H1 (cell line): ENCODE results near the gene MTFR1L. TPM values are rescaled to one million over a fixed set of nuclear protein-coding genes. Genes with fewer than 3 reads are reported as not detected.

ENCODE experiments used
- CTCF ChIA-PET: fragments of 300-600 bp; sonication (Branson Sonifier 250); formaldehyde crosslinking; loops from one replicate; lab custom pipeline; 2021; ENCODE audit not compliant: partially characterized antibody; lab: Charles Lee
- POLR2A ChIA-PET: fragments of 300-600 bp; sonication (Branson Sonifier 250); formaldehyde crosslinking; loops from one replicate; lab custom pipeline; 2021; ENCODE audit warnings: inconsistent platforms; ENCODE audit not compliant: partially characterized antibody; lab: Charles Lee
- DNase-seq, 2 experiments: peaks; one replicate each; pipeline versions ENCODE4 v3.0.0 to v3.0.0-alpha.2; 2010 to 2022; ENCODE audit warnings: low spot score in 2 of 2, low read depth in 1 of 2, mixed read lengths in 1 of 2
- FAIRE-seq: peaks from 2 replicates; lab custom pipeline; 2011; peaks lifted over from hg19 to GRCh38; lab: Jason Lieb, UNC
- H2AFZ ChIP-seq: 2 replicates; pipeline ENCODE4 v1.8.1; 2012; ENCODE audit warnings: low read length, inconsistent platforms
- H2AK5ac ChIP-seq: 2 replicates; pipeline ENCODE4 v1.6.1; 2013; ENCODE audit warnings: low read depth, low read length
- H2BK120ac ChIP-seq: replicated peaks from 2 replicates; pipeline ENCODE3; 2013; ENCODE audit warnings: low read depth, low read length, inconsistent platforms
- H2BK12ac ChIP-seq: 2 replicates; pipeline ENCODE4 v1.6.1; 2013; ENCODE audit warnings: low read depth, low read length
- H2BK15ac ChIP-seq: 2 replicates; pipeline ENCODE4 v1.6.1; 2013; ENCODE audit warnings: low read length
- H2BK20ac ChIP-seq: 2 replicates; pipeline ENCODE4 v1.6.1; 2013; ENCODE audit warnings: low read length
- H2BK5ac ChIP-seq: 2 replicates; pipeline ENCODE4 v1.6.1; 2013; ENCODE audit warnings: low read depth, low read length
- H3K14ac ChIP-seq: 2 replicates; pipeline ENCODE4 v1.6.1; 2013; ENCODE audit warnings: inconsistent platforms; ENCODE audit not compliant: insufficient read length
- H3K18ac ChIP-seq: 2 replicates; pipeline ENCODE4 v1.6.1; 2013; ENCODE audit warnings: low read length; ENCODE audit errors: extremely low read depth
- H3K23ac ChIP-seq: 2 replicates; pipeline ENCODE4 v1.6.1; 2013; ENCODE audit warnings: inconsistent platforms; ENCODE audit not compliant: insufficient read length
- H3K23me2 ChIP-seq: 2 replicates; pipeline ENCODE4 v1.6.1; 2013; ENCODE audit warnings: low read depth, low read length
- H3K27ac ChIP-seq: 2 replicates; pipeline ENCODE4 v1.6.1; 2011; ENCODE audit warnings: low read depth, low read length, inconsistent platforms
- H3K27me3 ChIP-seq, 4 experiments: replicated peaks in 1 of 4; 1 replicate in 1 of 4; 2 replicates in 3 of 4; pipeline versions ENCODE4 v1.6.1 to v1.8.1; 2011 to 2013; ENCODE audit warnings: low read length in 3 of 4, mild to moderate bottlenecking in 3 of 4, inconsistent platforms in 2 of 4, mixed read lengths in 2 of 4, moderate library complexity in 1 of 4; ENCODE audit not compliant: control insufficient read depth in 3 of 4, insufficient read depth in 3 of 4; ENCODE audit errors: extremely low read depth in 1 of 4
- H3K36me3 ChIP-seq, 4 experiments: 2 replicates each; pipeline versions ENCODE4 v1.6.1 to v1.8.1; 2011 to 2013; ENCODE audit warnings: mild to moderate bottlenecking in 4 of 4, low read length in 3 of 4, moderate library complexity in 2 of 4, control low read depth in 1 of 4, inconsistent platforms in 1 of 4; ENCODE audit not compliant: insufficient read depth in 4 of 4, control insufficient read depth in 2 of 4
- H3K4ac ChIP-seq: replicated peaks from 2 replicates; pipeline ENCODE3; 2013; ENCODE audit warnings: low read length, low read depth, mixed read lengths, inconsistent platforms; ENCODE audit not compliant: insufficient read length
- H3K4me1 ChIP-seq, 4 experiments: replicated peaks in 1 of 4; 1 replicate in 1 of 4; 2 replicates in 3 of 4; pipeline versions ENCODE4 v1.6.1 to v1.8.1; 2011 to 2013; ENCODE audit warnings: low read length in 3 of 4, inconsistent platforms in 2 of 4, mixed read lengths in 1 of 4; ENCODE audit not compliant: insufficient read depth in 4 of 4, control insufficient read depth in 3 of 4
- H3K4me2 ChIP-seq, 2 experiments: 2 replicates each; pipeline versions ENCODE4 v1.6.1 to v1.8.1; 2011 to 2013; ENCODE audit warnings: low read depth in 2 of 2, low read length in 2 of 2, control low read depth in 1 of 2, inconsistent platforms in 1 of 2, mild to moderate bottlenecking in 1 of 2; ENCODE audit not compliant: insufficient read depth in 1 of 2
- H3K4me3 ChIP-seq, 4 experiments: fragments of 200-600, 300-600 bp in 1 of 4; sonication (generic), shearing (Covaris generic), sonication (Bioruptor Twin) in 1 of 4; 2 replicates each; pipeline versions ENCODE4 v1.5.1 to v1.8.1; 2011 to 2016; ENCODE audit warnings: low read length in 4 of 4, low read depth in 3 of 4, control low read depth in 2 of 4, inconsistent platforms in 2 of 4, mild to moderate bottlenecking in 2 of 4, mixed read lengths in 1 of 4, moderate library complexity in 1 of 4; ENCODE audit not compliant: insufficient read depth in 2 of 4; ENCODE audit errors: extremely low read depth in 1 of 4
- H3K56ac ChIP-seq: replicated peaks from 2 replicates; pipeline ENCODE3; 2013; ENCODE audit warnings: low read depth, mild to moderate bottlenecking, mixed read lengths, low read length, inconsistent platforms; ENCODE audit not compliant: insufficient read length
- H3K79me1 ChIP-seq: 2 replicates; pipeline ENCODE4 v1.6.1; 2013; ENCODE audit warnings: low read depth, low read length, control low read depth
- H3K79me2 ChIP-seq, 2 experiments: 2 replicates each; pipeline versions ENCODE4 v1.6.1 to v1.8.1; 2012 to 2013; ENCODE audit warnings: low read length in 2 of 2, mild to moderate bottlenecking in 2 of 2, inconsistent platforms in 1 of 2; ENCODE audit not compliant: insufficient read depth in 2 of 2, control insufficient read depth in 1 of 2
- H3K9ac ChIP-seq, 4 experiments: replicated peaks in 1 of 4; 1 replicate in 1 of 4; 2 replicates in 3 of 4; pipeline versions ENCODE4 v1.6.1 to v1.8.1; 2011 to 2013; ENCODE audit warnings: low read depth in 3 of 4, low read length in 3 of 4, control low read depth in 2 of 4, mild to moderate bottlenecking in 2 of 4, moderate library complexity in 2 of 4, inconsistent platforms in 1 of 4; ENCODE audit errors: extremely low read depth in 1 of 4
- H3K9me3 ChIP-seq, 2 experiments: 2 replicates each; pipeline versions ENCODE4 v1.6.1 to v1.8.1; 2012 to 2013; ENCODE audit warnings: mild to moderate bottlenecking in 2 of 2, moderate library complexity in 2 of 2, control low read depth in 1 of 2, inconsistent platforms in 1 of 2, low read depth in 1 of 2, low read length in 1 of 2, mixed read lengths in 1 of 2; ENCODE audit not compliant: insufficient read depth in 2 of 2
- H4K20me1 ChIP-seq, 2 experiments: replicated peaks in 1 of 2; 2 replicates each; pipeline versions ENCODE3 to v1.8.1; 2011 to 2013; ENCODE audit warnings: inconsistent platforms in 2 of 2, low read length in 2 of 2, mild to moderate bottlenecking in 1 of 2; ENCODE audit not compliant: insufficient read depth in 2 of 2, control insufficient read depth in 1 of 2
- H4K5ac ChIP-seq: 2 replicates; pipeline ENCODE4 v1.6.1; 2013; ENCODE audit warnings: low read length, low read depth, mixed read lengths, inconsistent platforms; ENCODE audit not compliant: insufficient read length
- H4K8ac ChIP-seq: 2 replicates; pipeline ENCODE4 v1.8.0; 2013; ENCODE audit warnings: mild to moderate bottlenecking, moderate library complexity, low read length, inconsistent platforms; ENCODE audit not compliant: insufficient read depth; ENCODE audit errors: extremely low read depth
- H4K91ac ChIP-seq: replicated peaks from 2 replicates; pipeline ENCODE3; 2013; ENCODE audit warnings: low read length, mixed read lengths, inconsistent platforms; ENCODE audit not compliant: insufficient read length
- CBX5 ChIP-seq: fragments of 300-800, 300-1000 bp; sonication (generic); IDR thresholded peaks from 2 replicates; pipeline ENCODE4 v1.7.1; 2016; ENCODE audit warnings: antibody characterized with exemption, low read length, low read depth
- GABPA ChIP-seq: IDR thresholded peaks from 2 replicates; pipeline ENCODE4 v1.6.1; 2011; ENCODE audit warnings: mild to moderate bottlenecking, low read length, moderate library complexity, borderline replicate concordance; ENCODE audit not compliant: insufficient read depth
- KDM1A ChIP-seq: fragments of 200-600, 300-600 bp; sonication (generic); IDR thresholded peaks from 2 replicates; pipeline ENCODE4 v1.7.1; 2016; ENCODE audit warnings: mild to moderate bottlenecking, low read length, borderline replicate concordance
- NRF1 ChIP-seq: IDR thresholded peaks from 2 replicates; pipeline ENCODE4 v1.6.1; 2011; ENCODE audit warnings: mild to moderate bottlenecking, low read depth, low read length, improper control_type of control experiment
- SAP30 ChIP-seq: fragments of 300-600 bp; sonication (generic); IDR thresholded peaks from 2 replicates; pipeline ENCODE4 v1.7.1; 2012; ENCODE audit warnings: low read length, moderate library complexity, mild to moderate bottlenecking, inconsistent platforms; ENCODE audit not compliant: insufficient read depth, insufficient replicate concordance
- ZNF274 ChIP-seq: IDR thresholded peaks from 2 replicates; pipeline ENCODE4 v1.7.0; 2012; ENCODE audit warnings: low read length, borderline replicate concordance; ENCODE audit errors: extremely low read depth
- WGBS, 2 experiments: shearing (Covaris generic) in 1 of 2; methylation state at CpG; one replicate each; pipeline versions ENCODE4 v1.1.6 to v1.1.7; 2013 to 2015; ENCODE audit warnings: low lambda C conversion rate in 2 of 2, mixed read lengths in 2 of 2, inconsistent platforms in 1 of 2, low coverage in 1 of 2, missing lambda C conversion rate in 1 of 2; ENCODE audit not compliant: insufficient replicate concordance in 2 of 2, insufficient coverage in 1 of 2, insufficient read length in 1 of 2; ENCODE audit errors: extremely low coverage in 1 of 2, missing lambda C conversion rate in 1 of 2; 5-methylcytosine and 5-hydroxymethylcytosine counted together
- polyA plus RNA-seq, 7 experiments: library from polyadenylated mRNA; depleted of rRNA in 3 of 7; stranded (reverse) in 5 of 7; unstranded in 2 of 7; fragments of >200 nt in 5 of 7; fragments of 200-250 nt in 2 of 7; gene quantifications; 1 replicate in 5 of 7; 2 replicates in 1 of 7; 4 replicates in 1 of 7; pipeline versions ENCODE4 v1.2.1 to v1.2.3, GENCODE V29; 2011 to 2013; ENCODE audit warnings: missing spikeins in 2 of 7, mixed read lengths in 2 of 7
- total RNA-seq: library from RNA; stranded (reverse); fragmentation: NEBNext Ultra II Directional; extraction: Animal tissue kit (Norgen Biotek cat#: 25700); gene quantifications from 2 replicates; pipeline ENCODE4 v1.2.1, GENCODE V29; 2021
- TF ChIP-seq, protein P1 (sequence below): IDR thresholded peaks from 2 replicates; pipeline ENCODE4 v1.6.1; 2011; ENCODE audit warnings: low read depth, mild to moderate bottlenecking, low read length; ENCODE audit not compliant: insufficient read depth

Gene MTFR1L
- total and polyA plus RNA-seq, 2 of the 8 experiments (the other 6 are each of a cell fraction or from before 2014, with no cell fraction given), result 20.8 to 23.1 TPM

- Histone ChIP-seq H2BK5ac (peak overlapping the region; percentile 81; the same call in 1 of the 2 replicates), H3K56ac (no peak overlapping the region), H3K4ac (no peak overlapping the region), H3K4me2 (no peak overlapping the region), H2BK12ac (0 out of 2 replicates have a peak overlapping the region, but pooled peaks have one; percentile 80), H3K4me3 (no peak overlapping the region), H4K5ac (no peak overlapping the region), H3K14ac (no peak overlapping the region), H3K18ac (peak overlapping the region; percentile 60), H2BK120ac (no peak overlapping the region), H4K8ac (no peak overlapping the region), H3K79me2 (no peaks in the 10 kb centered on the region), H3K9ac (no peak overlapping the region), H2BK20ac (0 out of 2 replicates have a peak overlapping the region, but pooled peaks have one; percentile 61), H2AK5ac (no peak overlapping the region), H3K23me2 (no peaks in the 10 kb centered on the region), H3K9me3 (no peaks in the 10 kb centered on the region), H2AFZ (no peak overlapping the region), H3K79me1 (no peaks in the 10 kb centered on the region), H3K4me1 (peaks cover 6 to 24% (median 21%) of the 10 kb centered on the region in 4 experiments), H4K91ac (no peak overlapping the region), H3K36me3 (no peaks in the 10 kb centered on the region; a peak in 1 of 8 replicates), H3K27ac (no peak overlapping the region), H3K27me3 (no peaks in the 10 kb centered on the region; a peak in 1 of 7 replicates), H2BK15ac (peak overlapping the region; percentile 36; the same call in 1 of the 2 replicates), H4K20me1 (no peaks in the 10 kb centered on the region), H3K23ac (no peak overlapping the region)
- WGBS, 2 experiments, result 83% methylated on average over 18 of the region's 18 CpGs; no CpG with 5 or more reads in 1 of the 2 experiments
- FAIRE-seq, result no peak
- CTCF ChIA-PET, result interaction anchor here (0.6 to 2.9 kb wide), 9 partner anchors 9 to 150 kb away, joined by 3 to 18 read pairs (median 5); no protein-coding TSS in a partner anchor
- no peak for DNase-seq
- POLR2A ChIA-PET, result interaction anchor here (0.7 to 1.6 kb wide), 4 partner anchors 11 to 1082 kb away, joined by 3 to 5 read pairs (median 3); no protein-coding TSS in a partner anchor
- TF ChIP-seq SAP30, result no peak
- TF ChIP-seq GABPA, result no peak
- no peak for TF ChIP-seq CBX5
- TF ChIP-seq KDM1A, result no peak
- TF ChIP-seq, protein P1, sequence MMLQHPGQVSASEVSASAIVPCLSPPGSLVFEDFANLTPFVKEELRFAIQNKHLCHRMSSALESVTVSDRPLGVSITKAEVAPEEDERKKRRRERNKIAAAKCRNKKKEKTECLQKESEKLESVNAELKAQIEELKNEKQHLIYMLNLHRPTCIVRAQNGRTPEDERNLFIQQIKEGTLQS, result no peak
- TF ChIP-seq ZNF274, result no peak
- TF ChIP-seq NRF1, result no peak
Measured at GRCh38 chr1:25782608-25783201, 37.0 kb upstream of the MTFR1L start.
